Measurements from ENCODE around the gene E2F3. TPM values are rescaled to one million over a fixed set of nuclear protein-coding genes. Genes with fewer than 3 reads are reported as not detected.

E2F3 gene
- total RNA-seq, 2 donors from 2014 or later: 38.2 TPM

GRCh38 chr6:20439558-20439957 is 37.9 kb downstream of the E2F3 start:
- Histone ChIP-seq H3K9me3 (ENCODE audit: control insufficient read depth, low read length) (no peaks in the 10 kb centered on the region), H3K4me3 (ENCODE audit: low read length) (no peak overlapping the region), H3K4me1 (ENCODE audit: control insufficient read depth, insufficient read depth, low read length) (no peaks in the 10 kb centered on the region), H3K9ac (ENCODE audit: extremely low read depth, low read length, poor library complexity, severe bottlenecking) (no peak overlapping the region), H3K27me3 (ENCODE audit: control insufficient read depth, insufficient read depth, low read length, poor library complexity, severe bottlenecking) (no peaks in the 10 kb centered on the region), H3K36me3 (ENCODE audit: control insufficient read depth, insufficient read depth, low read length) (peaks cover 68% of the 10 kb centered on the region), H3K27ac (ENCODE audit: low read depth, low read length) (no peak overlapping the region)
- DNase-seq: no peak
- no peak for TF ChIP-seq CTCF (conservative IDR thresholded peaks at IDR 0.05)
- no peaks in the 10 kb centered on the region for H3K9me3 Mint-ChIP-seq
- no peaks in the 10 kb centered on the region for H3K27me3 Mint-ChIP-seq (ENCODE audit: insufficient read depth)
- no peak overlapping the region for H3K4me3 Mint-ChIP-seq
- H3K36me3 Mint-ChIP-seq (ENCODE audit: low read depth): peaks cover 42% of the 10 kb centered on the region
- H3K27ac Mint-ChIP-seq: no peak overlapping the region
- 80 to 98% methylated on average over 2 to 3 of the region's 3 CpGs for WGBS, 2 experiments (ENCODE audit: insufficient coverage in 1 of 2, insufficient read length in 1 of 2)
- peaks cover 11% of the 10 kb centered on the region for H3K4me1 Mint-ChIP-seq

- Histone ChIP-seq H3K36me3 (ENCODE audit: control insufficient read depth, insufficient read depth, low read length) (peaks cover 66% of the 10 kb centered on the region), H3K9ac (ENCODE audit: extremely low read depth, low read length, poor library complexity, severe bottlenecking) (no peak overlapping the region), H3K9me3 (ENCODE audit: control insufficient read depth, low read length) (no peaks in the 10 kb centered on the region), H3K4me3 (ENCODE audit: low read length) (no peak overlapping the region), H3K4me1 (ENCODE audit: control insufficient read depth, insufficient read depth, low read length) (no peaks in the 10 kb centered on the region), H3K27ac (ENCODE audit: low read depth, low read length) (no peak overlapping the region), H3K27me3 (ENCODE audit: control insufficient read depth, insufficient read depth, low read length, poor library complexity, severe bottlenecking) (no peaks in the 10 kb centered on the region)
- TF ChIP-seq CTCF (conservative IDR thresholded peaks at IDR 0.05): no peak
- peaks cover 11% of the 10 kb centered on the region for H3K4me1 Mint-ChIP-seq
- no peak for DNase-seq
- H3K9me3 Mint-ChIP-seq: no peaks in the 10 kb centered on the region
- no peaks in the 10 kb centered on the region for H3K27me3 Mint-ChIP-seq (ENCODE audit: insufficient read depth)
- WGBS, 2 experiments (ENCODE audit: insufficient coverage in 1 of 2, insufficient read length in 1 of 2): 95 to 100% methylated on average over 3 to 4 of the region's 4 CpGs
- no peak overlapping the region for H3K27ac Mint-ChIP-seq
- peaks cover 40% of the 10 kb centered on the region for H3K36me3 Mint-ChIP-seq (ENCODE audit: low read depth)
- no peak overlapping the region for H3K4me3 Mint-ChIP-seq
Measured at GRCh38 chr6:20440296-20440695, 38.6 kb downstream of the E2F3 start.

- H3K4me1 Mint-ChIP-seq: peaks cover 11% of the 10 kb centered on the region
- no peak overlapping the region for H3K27ac Mint-ChIP-seq
- DNase-seq: no peak
- no peaks in the 10 kb centered on the region for H3K9me3 ChIP-seq (ENCODE audit: control insufficient read depth, low read length)
- H3K9me3 Mint-ChIP-seq: no peaks in the 10 kb centered on the region
- TF ChIP-seq CTCF (conservative IDR thresholded peaks at IDR 0.05): no peak
- no peak overlapping the region for H3K9ac ChIP-seq (ENCODE audit: extremely low read depth, low read length, poor library complexity, severe bottlenecking)
- no peak overlapping the region for H3K4me3 ChIP-seq (ENCODE audit: low read length)
- H3K27ac ChIP-seq (ENCODE audit: low read depth, low read length): no peak overlapping the region
- H3K27me3 Mint-ChIP-seq (ENCODE audit: insufficient read depth): no peaks in the 10 kb centered on the region
- no peaks in the 10 kb centered on the region for H3K4me1 ChIP-seq (ENCODE audit: control insufficient read depth, insufficient read depth, low read length)
- WGBS, 2 experiments (ENCODE audit: insufficient coverage in 1 of 2, insufficient read length in 1 of 2): 91% methylated on average over 1 of the region's 1 CpG; no CpG with 5 or more reads in 1 of the 2 experiments
- no peaks in the 10 kb centered on the region for H3K27me3 ChIP-seq (ENCODE audit: control insufficient read depth, insufficient read depth, low read length, poor library complexity, severe bottlenecking)
- H3K4me3 Mint-ChIP-seq: no peak overlapping the region
- H3K36me3 Mint-ChIP-seq (ENCODE audit: low read depth): peaks cover 39% of the 10 kb centered on the region
- H3K36me3 ChIP-seq (ENCODE audit: control insufficient read depth, insufficient read depth, low read length): peaks cover 64% of the 10 kb centered on the region
Measured at GRCh38 chr6:20441236-20441635, 39.6 kb downstream of the E2F3 start.
